ENCODE data around the gene PROSER2. TPM values are rescaled to one million over a fixed set of nuclear protein-coding genes. Genes with fewer than 3 reads are reported as not detected.

The PROSER2 gene
- polyA plus RNA-seq, 3 donors: 1.2 to 2.2 (median 2.0) TPM

GRCh38 chr10:11805792-11806191 is 17.4 kb upstream of the PROSER2 start:
- Histone ChIP-seq H3K9me3 (replicated peaks in 1 of 2; ENCODE audit: control insufficient read depth in 1 of 2, insufficient read depth in 1 of 2, low read length in 2 of 2) (no peaks in the 10 kb centered on the region), H3K4me2 (replicated peaks; ENCODE audit: extremely low read depth, low read length, poor library complexity, severe bottlenecking) (no peak overlapping the region), H3K27me3 (ENCODE audit: control insufficient read depth in 2 of 2, insufficient read depth in 2 of 2, low read length in 2 of 2) (no peaks in the 10 kb centered on the region), H3K4me1 (ENCODE audit: control insufficient read depth in 1 of 2, insufficient read depth in 2 of 2, low read length in 2 of 2) (no peaks in the 10 kb centered on the region), H3K36me3 (replicated peaks in 1 of 2; ENCODE audit: control insufficient read depth in 1 of 2, insufficient read depth in 2 of 2, low read length in 2 of 2) (no peaks in the 10 kb centered on the region), H2AFZ (ENCODE audit: insufficient read depth, low read depth, low read length, poor library complexity, severe bottlenecking) (no peak overlapping the region), H3K27ac (ENCODE audit: low read depth in 1 of 2, low read length in 2 of 2) (no peak overlapping the region), H3K9ac (ENCODE audit: insufficient read depth, low read length, poor library complexity, severe bottlenecking) (no peak overlapping the region), H3K4me3 (replicated peaks in 1 of 3; ENCODE audit: low read depth in 2 of 3, low read length in 3 of 3) (no peak overlapping the region), H4K20me1 (ENCODE audit: insufficient read depth, low read length) (no peaks in the 10 kb centered on the region), H3K79me2 (ENCODE audit: insufficient read depth, low read length) (no peaks in the 10 kb centered on the region)
- Mint-ChIP-seq H3K9me3 (peaks cover 0 to 2% (median 0%) of the 10 kb centered on the region in 7 donors), H3K4me1 (no peaks in the 10 kb centered on the region), H3K27me3 (ENCODE audit: low read depth in 3 of 3) (peaks cover 0 to 4% (median 0%) of the 10 kb centered on the region in 3 donors), H3K36me3 (no peaks in the 10 kb centered on the region), H3K27ac (no peak overlapping the region), H3K4me3 (no peak overlapping the region)
- intact Hi-C loops (cut with micrococcal nuclease): no loop called here
- no peak for DNase-seq
- WGBS (ENCODE audit: insufficient coverage): 100% methylated on average over 3 of the region's 4 CpGs
- TF ChIP-seq, protein P1, sequence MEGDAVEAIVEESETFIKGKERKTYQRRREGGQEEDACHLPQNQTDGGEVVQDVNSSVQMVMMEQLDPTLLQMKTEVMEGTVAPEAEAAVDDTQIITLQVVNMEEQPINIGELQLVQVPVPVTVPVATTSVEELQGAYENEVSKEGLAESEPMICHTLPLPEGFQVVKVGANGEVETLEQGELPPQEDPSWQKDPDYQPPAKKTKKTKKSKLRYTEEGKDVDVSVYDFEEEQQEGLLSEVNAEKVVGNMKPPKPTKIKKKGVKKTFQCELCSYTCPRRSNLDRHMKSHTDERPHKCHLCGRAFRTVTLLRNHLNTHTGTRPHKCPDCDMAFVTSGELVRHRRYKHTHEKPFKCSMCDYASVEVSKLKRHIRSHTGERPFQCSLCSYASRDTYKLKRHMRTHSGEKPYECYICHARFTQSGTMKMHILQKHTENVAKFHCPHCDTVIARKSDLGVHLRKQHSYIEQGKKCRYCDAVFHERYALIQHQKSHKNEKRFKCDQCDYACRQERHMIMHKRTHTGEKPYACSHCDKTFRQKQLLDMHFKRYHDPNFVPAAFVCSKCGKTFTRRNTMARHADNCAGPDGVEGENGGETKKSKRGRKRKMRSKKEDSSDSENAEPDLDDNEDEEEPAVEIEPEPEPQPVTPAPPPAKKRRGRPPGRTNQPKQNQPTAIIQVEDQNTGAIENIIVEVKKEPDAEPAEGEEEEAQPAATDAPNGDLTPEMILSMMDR (IDR thresholded peaks at IDR 0.05): no peak

GRCh38 chr10:11806706-11807105 is 16.4 kb upstream of the PROSER2 start:
- H3K27me3 Mint-ChIP-seq (ENCODE audit: low read depth in 3 of 3): peaks cover 0 to 4% (median 0%) of the 10 kb centered on the region in 3 donors
- no peak overlapping the region for H3K27ac ChIP-seq (ENCODE audit: low read depth in 1 of 2, low read length in 2 of 2)
- no peaks in the 10 kb centered on the region for H3K36me3 Mint-ChIP-seq
- no peak overlapping the region for H3K4me2 ChIP-seq (replicated peaks; ENCODE audit: extremely low read depth, low read length, poor library complexity, severe bottlenecking)
- no peak overlapping the region for H2AFZ ChIP-seq (ENCODE audit: insufficient read depth, low read depth, low read length, poor library complexity, severe bottlenecking)
- peaks cover 0 to 2% (median 0%) of the 10 kb centered on the region in 7 donors for H3K9me3 Mint-ChIP-seq
- no peaks in the 10 kb centered on the region for H3K79me2 ChIP-seq (ENCODE audit: insufficient read depth, low read length)
- H3K27ac Mint-ChIP-seq: peak overlapping the region in 1 of 7 donors; percentile 9
- intact Hi-C loops (cut with micrococcal nuclease): no loop called here
- DNase-seq: no peak
- H3K36me3 ChIP-seq (replicated peaks in 1 of 2; ENCODE audit: control insufficient read depth in 1 of 2, insufficient read depth in 2 of 2, low read length in 2 of 2): no peaks in the 10 kb centered on the region
- no peaks in the 10 kb centered on the region for H3K9me3 ChIP-seq (replicated peaks in 1 of 2; ENCODE audit: control insufficient read depth in 1 of 2, insufficient read depth in 1 of 2, low read length in 2 of 2)
- H3K4me1 ChIP-seq (ENCODE audit: control insufficient read depth in 1 of 2, insufficient read depth in 2 of 2, low read length in 2 of 2): no peaks in the 10 kb centered on the region
- TF ChIP-seq, protein P1 (IDR thresholded peaks at IDR 0.05): no peak
- WGBS (ENCODE audit: insufficient coverage): 93% methylated on average over 2 of the region's 6 CpGs
- no peaks in the 10 kb centered on the region for H3K27me3 ChIP-seq (ENCODE audit: control insufficient read depth in 2 of 2, insufficient read depth in 2 of 2, low read length in 2 of 2)
- no peak overlapping the region for H3K4me3 ChIP-seq (replicated peaks in 1 of 3; ENCODE audit: low read depth in 2 of 3, low read length in 3 of 3)
- no peaks in the 10 kb centered on the region for H4K20me1 ChIP-seq (ENCODE audit: insufficient read depth, low read length)
- H3K4me1 Mint-ChIP-seq: no peaks in the 10 kb centered on the region
- no peak overlapping the region for H3K4me3 Mint-ChIP-seq
- no peak overlapping the region for H3K9ac ChIP-seq (ENCODE audit: insufficient read depth, low read length, poor library complexity, severe bottlenecking)

Measured in CD14-positive monocyte (primary cell).